GM21515 (cell line): ENCODE measurements around the gene HMG20B.
A peak's percentile ranks its signal among the peaks of the same experiment; 100 is the strongest.

Source experiments
- ATAC-seq: cut with Tn5 transposase; IDR thresholded peaks from one replicate; pipeline ENCODE4 v1.9.1; 2021; ENCODE audit not compliant: unreplicated experiment

Gene HMG20B

DNA sequence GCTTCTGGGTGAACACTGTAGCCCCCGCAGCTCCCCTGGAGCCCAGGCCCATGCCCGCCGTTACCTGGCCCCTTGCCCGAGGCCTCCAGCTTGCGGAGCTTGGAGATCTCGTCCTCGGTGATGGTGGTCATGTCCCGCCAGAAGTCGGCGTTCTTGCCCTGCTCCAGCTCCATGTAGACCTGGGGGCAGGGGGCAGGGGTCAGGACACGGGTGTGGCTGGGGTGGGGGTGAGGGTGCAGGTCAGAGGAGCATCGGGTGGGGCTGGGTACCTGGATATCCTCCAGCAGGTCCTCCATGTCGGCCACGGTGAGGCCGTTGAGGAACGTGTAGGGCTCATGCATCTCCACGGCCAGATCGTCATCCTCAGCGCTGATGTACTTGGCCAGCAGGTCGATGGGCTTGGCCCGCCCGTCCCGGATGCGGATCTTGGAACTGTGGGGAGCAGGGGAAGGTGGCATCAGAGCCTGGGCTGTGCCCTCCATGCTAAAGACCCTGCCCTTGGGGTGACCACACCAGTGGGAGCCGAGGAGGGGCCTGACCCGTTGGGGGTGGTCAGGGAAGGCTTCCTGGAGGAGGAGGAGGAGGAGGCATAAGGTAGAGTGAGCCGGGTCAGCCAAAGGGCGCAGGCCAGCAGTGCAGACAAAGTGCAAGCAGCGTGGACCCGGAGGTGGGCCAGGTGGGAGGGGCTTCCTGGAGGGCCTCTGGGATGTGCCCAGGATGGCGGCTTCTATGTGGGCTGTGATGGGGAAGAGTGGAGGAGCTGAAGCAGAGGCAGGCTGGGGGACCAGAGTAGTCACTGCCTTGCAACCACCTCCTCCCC is 46.3 kb downstream of the HMG20B start:
- ATAC-seq, result no peak

DNA sequence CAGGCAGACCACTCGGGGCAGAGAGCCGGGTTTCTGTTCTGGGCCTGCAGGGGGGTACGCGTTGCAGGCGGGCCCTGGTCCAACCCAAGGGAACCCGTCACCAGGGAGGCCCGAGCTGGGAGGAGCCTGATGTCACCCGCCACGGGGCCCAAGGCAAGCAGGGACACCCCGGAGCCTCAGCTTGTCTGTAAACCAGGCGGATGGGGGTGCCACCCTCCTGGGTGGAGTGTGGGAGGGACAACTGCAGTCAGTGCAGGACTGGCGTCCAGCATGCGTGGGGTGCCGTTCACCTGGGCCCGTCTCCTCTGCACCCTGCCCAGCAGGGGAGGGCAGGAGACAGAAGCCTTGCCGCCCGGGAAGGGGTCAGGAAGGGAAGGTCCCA is 46.9 kb downstream of the HMG20B start:
- no peak for ATAC-seq

GRCh38 chr19:3620145-3620816 is 47.5 kb downstream of the HMG20B start:
- no peak for ATAC-seq

- ATAC-seq, result no peak
Measured at GRCh38 chr19:3620817-3621547, 48.2 kb downstream of the HMG20B start.

DNA sequence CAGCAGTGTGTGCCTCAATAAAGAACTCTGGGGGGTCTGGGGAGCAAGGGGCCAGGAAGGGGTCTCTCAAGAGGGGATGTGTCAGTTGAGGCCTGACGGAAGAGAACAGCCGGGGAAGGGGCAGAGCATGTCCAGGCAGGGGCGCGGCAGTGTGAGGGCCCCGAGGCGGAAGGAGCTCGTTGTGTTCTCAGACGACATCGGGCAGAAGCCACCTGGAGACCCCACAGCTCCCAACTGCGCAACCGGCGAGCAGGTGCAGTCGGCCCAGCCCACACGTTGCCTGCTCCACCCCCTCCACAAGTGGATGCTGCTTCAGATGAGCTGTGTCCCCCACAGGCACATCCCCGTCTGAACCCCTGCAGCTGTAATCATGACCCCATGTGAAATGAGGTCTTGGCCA is 48.9 kb downstream of the HMG20B start:
- ATAC-seq, result no peak

GRCh38 chr19:3622224-3622623 is 49.5 kb downstream of the HMG20B start:
- no peak for ATAC-seq

DNA sequence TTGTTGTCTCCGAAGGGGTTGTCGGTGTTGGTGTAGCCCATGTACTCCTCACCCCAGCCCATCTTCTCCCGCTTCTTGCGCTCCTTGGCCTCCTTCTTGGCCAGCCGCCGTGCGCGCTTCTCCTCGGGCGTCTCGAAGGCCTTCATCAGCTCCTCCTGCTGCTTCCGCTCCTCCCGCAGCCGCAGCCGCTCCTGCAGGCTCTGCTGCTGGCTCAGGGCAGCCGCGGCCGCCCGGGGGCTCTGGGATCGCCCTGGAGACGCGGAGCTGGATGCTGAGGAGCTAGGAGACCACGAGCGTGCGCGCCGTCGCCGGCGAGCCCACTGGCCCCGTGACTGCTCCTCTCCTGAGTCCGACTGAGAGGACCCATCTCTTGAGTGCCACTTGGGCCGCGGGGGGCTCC is 51.0 kb downstream of the HMG20B start:
- no peak for ATAC-seq

DNA sequence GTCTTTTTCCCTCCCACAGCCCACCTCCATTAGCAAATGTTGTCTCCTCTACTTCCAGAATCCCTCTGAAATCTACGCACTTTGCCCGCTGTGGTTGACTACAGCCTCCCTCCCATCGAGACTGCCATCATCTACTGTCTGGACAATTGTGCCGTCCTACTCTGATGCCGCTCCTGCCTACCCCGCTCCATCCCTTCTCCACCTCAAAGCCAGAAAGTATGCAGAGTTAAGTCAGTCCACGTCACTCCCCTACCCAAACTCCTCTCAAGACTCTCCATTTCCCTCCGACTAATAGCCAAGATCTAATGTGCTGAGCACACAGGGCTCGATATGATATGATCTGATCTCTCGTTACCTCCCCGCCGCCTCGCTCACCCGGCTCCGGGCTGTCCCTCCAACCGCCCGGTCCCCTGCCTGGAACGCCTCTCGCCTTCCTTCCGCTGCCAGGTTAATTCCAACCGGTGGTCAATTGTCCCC is 53.3 kb downstream of the HMG20B start:
- ATAC-seq, result peak; percentile 6

- peak; percentile 74 for ATAC-seq
Measured at GRCh38 chr19:3626473-3627350, 54.0 kb downstream of the HMG20B start, which contains the start of gene CACTIN. TSS of gene CACTIN (minus strand) at chr19:3626790. CDS start at chr19:3626762, 28 bp downstream.

DNA sequence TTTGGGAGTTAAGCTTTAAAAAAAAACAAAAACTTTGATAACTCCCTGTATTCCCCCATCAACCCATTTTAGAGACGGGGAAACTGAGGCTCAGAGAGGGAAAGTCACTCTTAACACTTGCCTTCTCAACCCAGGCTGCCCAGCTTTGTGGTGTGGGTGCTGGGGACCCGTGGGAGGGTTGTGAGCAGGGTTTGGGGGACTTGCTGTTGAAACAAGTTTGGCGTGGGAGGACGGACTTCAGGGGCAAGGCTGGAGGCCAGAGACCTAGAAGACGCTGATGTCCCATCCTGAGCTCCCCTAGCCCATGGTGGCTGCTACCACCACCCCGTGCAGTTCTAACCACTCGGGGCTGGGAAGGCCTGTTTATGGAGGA is 54.6 kb downstream of the HMG20B start:
- no peak for ATAC-seq
